Measurements from ENCODE around the gene SUSD4. TPM values are rescaled to one million over a fixed set of nuclear protein-coding genes. Genes with fewer than 3 reads are reported as not detected.

Gene SUSD4
- total and polyA plus RNA-seq, 9 of the 15 experiments (the other 6 are each of a cell fraction or from before 2014, with no cell fraction given): 0.06 to 1.7 (median 0.09) TPM; not detected in 4

GRCh38 chr1:223270155-223270554 is 93.8 kb downstream of the SUSD4 start:
- ChIA-PET POLR2A (interaction anchor here (0.7 to 1.5 kb wide), 3 partner anchors 17 to 80 kb away, joined by 3 read pairs; no protein-coding TSS in a partner anchor), CTCF (ENCODE audit: low intra/inter-chr PET ratio) (no interaction called here)
- no TSS peak for BruUV-seq (replicated peaks)
- ATAC-seq (no peak), DNase-seq (ENCODE audit: extremely low read depth in 1 of 4, low spot score in 3 of 4) (no peak), FAIRE-seq (no peak)
- 61% methylated on average over 5 of the region's 5 CpGs for WGBS (ENCODE audit: insufficient coverage, low coverage, missing lambda C conversion rate)
- Histone ChIP-seq H3K4me1 (replicated peaks in 1 of 2; ENCODE audit: control insufficient read depth in 2 of 2, insufficient read depth in 2 of 2, low read length in 2 of 2) (peaks cover 0 to 13% of the 10 kb centered on the region in 2 experiments; a peak in 4 of 5 replicates), H3K4me2 (ENCODE audit: insufficient read depth, low read length) (no peak overlapping the region), H3K79me2 (ENCODE audit: control insufficient read depth, insufficient read depth, low read length) (no peaks in the 10 kb centered on the region), H3K9me3 (replicated peaks; ENCODE audit: control insufficient read depth, insufficient read depth, low read depth, low read length) (no peaks in the 10 kb centered on the region), H4K20me1 (replicated peaks; ENCODE audit: control insufficient read depth, insufficient read depth, low read length) (no peaks in the 10 kb centered on the region), H3K9me1 (ENCODE audit: control insufficient read depth, insufficient read depth, low read length) (no peaks in the 10 kb centered on the region), H3K9ac (ENCODE audit: insufficient read depth in 1 of 2, low read depth in 2 of 2, low read length in 2 of 2) (no peak overlapping the region; a peak in 1 of 4 replicates), H3K27me3 (ENCODE audit: control insufficient read depth in 2 of 2, insufficient read depth in 2 of 2, low read length in 2 of 2) (peaks cover 0 to 10% of the 10 kb centered on the region in 2 experiments; a peak in 1 of 5 replicates), H2AFZ (ENCODE audit: low read depth, low read length) (no peak overlapping the region), H3K4me3 (no peak overlapping the region), H3K36me3 (ENCODE audit: control insufficient read depth, insufficient read depth, low read length) (no peaks in the 10 kb centered on the region), H3K27ac (ENCODE audit: extremely low read depth, low read depth, low read length) (no peak overlapping the region)
- intact Hi-C loops (cut with micrococcal nuclease): no loop called here
- in situ Hi-C loops (cut with MboI): no loop called here
- no peak for TF ChIP-seq ZNF140 (CRISPR knock-in tag; IDR thresholded peaks at IDR 0.05)
- no peak for TF ChIP-seq ETV6 (IDR thresholded peaks at IDR 0.05; ENCODE audit: borderline replicate concordance in 1 of 2, low read depth in 2 of 2, low read length in 1 of 2)
- no peak for TF ChIP-seq ETV6 (CRISPR knock-in tag; IDR thresholded peaks at IDR 0.05; ENCODE audit: borderline replicate concordance)
- TF ChIP-seq RBM14 (IDR thresholded peaks at IDR 0.05; ENCODE audit: borderline replicate concordance, insufficient read depth, low read depth, low read length): no peak
- no peak for TF ChIP-seq ZNF146 (CRISPR knock-in tag; IDR thresholded peaks at IDR 0.05; ENCODE audit: unreplicated experiment)
- TF ChIP-seq TFAP4 (CRISPR knock-in tag; IDR thresholded peaks at IDR 0.05; ENCODE audit: borderline replicate concordance): no peak
- no peak for TF ChIP-seq SMARCA5 (IDR thresholded peaks at IDR 0.05)
- no peak for TF ChIP-seq BACH1 (tag; IDR thresholded peaks at IDR 0.05)
- no peak for TF ChIP-seq ZNF696 (CRISPR knock-in tag; conservative IDR thresholded peaks at IDR 0.05)
- TF ChIP-seq PHF20 (IDR thresholded peaks at IDR 0.05; ENCODE audit: partially characterized antibody): no peak
- TF ChIP-seq ELF2 (CRISPR knock-in tag; IDR thresholded peaks at IDR 0.05): no peak
- TF ChIP-seq HNRNPLL (IDR thresholded peaks at IDR 0.05; ENCODE audit: low read depth, low read length, poor library complexity, severe bottlenecking): no peak
- TF ChIP-seq ZNF41 (CRISPR knock-in tag; conservative IDR thresholded peaks at IDR 0.05): no peak
- no peak for TF ChIP-seq NKRF (IDR thresholded peaks at IDR 0.05; ENCODE audit: borderline replicate concordance)
- TF ChIP-seq STAG1 (CRISPR knock-in tag; IDR thresholded peaks at IDR 0.05; ENCODE audit: borderline replicate concordance): no peak
- no peak for TF ChIP-seq ZNF263 (CRISPR knock-in tag; IDR thresholded peaks at IDR 0.05; ENCODE audit: borderline replicate concordance)
- TF ChIP-seq, protein P1, sequence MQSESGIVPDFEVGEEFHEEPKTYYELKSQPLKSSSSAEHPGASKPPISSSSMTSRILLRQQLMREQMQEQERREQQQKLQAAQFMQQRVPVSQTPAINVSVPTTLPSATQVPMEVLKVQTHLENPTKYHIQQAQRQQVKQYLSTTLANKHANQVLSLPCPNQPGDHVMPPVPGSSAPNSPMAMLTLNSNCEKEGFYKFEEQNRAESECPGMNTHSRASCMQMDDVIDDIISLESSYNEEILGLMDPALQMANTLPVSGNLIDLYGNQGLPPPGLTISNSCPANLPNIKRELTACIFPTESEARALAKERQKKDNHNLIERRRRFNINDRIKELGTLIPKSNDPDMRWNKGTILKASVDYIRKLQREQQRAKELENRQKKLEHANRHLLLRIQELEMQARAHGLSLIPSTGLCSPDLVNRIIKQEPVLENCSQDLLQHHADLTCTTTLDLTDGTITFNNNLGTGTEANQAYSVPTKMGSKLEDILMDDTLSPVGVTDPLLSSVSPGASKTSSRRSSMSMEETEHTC (IDR thresholded peaks at IDR 0.05): no peak

Measured in K562 (cell line).